GM06990 (cell line): ENCODE measurements around the gene CFAP251.

Experiments
- DNase-seq: peaks from one replicate; pipeline ENCODE4 v3.0.0-alpha.2; 2011; ENCODE audit not compliant: insufficient read length; ENCODE audit errors: extremely low read depth
- H3K27me3 ChIP-seq: replicated peaks from 2 replicates; pipeline ENCODE4 v1.6.0; 2011; ENCODE audit warnings: low read length; ENCODE audit not compliant: control insufficient read depth, insufficient read depth
- H3K36me3 ChIP-seq: 2 replicates; pipeline ENCODE4 v1.5.1; 2011; ENCODE audit warnings: low read length; ENCODE audit not compliant: control insufficient read depth, insufficient read depth
- H3K4me3 ChIP-seq: replicated peaks from 2 replicates; pipeline ENCODE4 v1.5.1; 2011; ENCODE audit warnings: low read depth, mild to moderate bottlenecking, control low read depth, low read length
- CTCF ChIP-seq: IDR thresholded peaks from 2 replicates; pipeline ENCODE4 v1.5.1; 2011; ENCODE audit warnings: low read length, control low read depth, mild to moderate bottlenecking, inconsistent platforms; ENCODE audit not compliant: insufficient read depth, poor library complexity, severe bottlenecking

Gene CFAP251

GRCh38 chr12:122052285-122052684 lies 133.9 kb downstream of the CFAP251 start:
- Histone ChIP-seq H3K4me3 (no peak overlapping the region), H3K36me3 (no peaks in the 10 kb centered on the region; the same call in 1 of the 2 replicates), H3K27me3 (no peaks in the 10 kb centered on the region)
- TF ChIP-seq CTCF: no peak
- no peak for DNase-seq
